ENCODE results near the gene PEX14.
"Not testable (repeated sequence)": the region's sequence is repeated elsewhere in the genome, so short reads cannot be mapped to it uniquely, and the experiment has no call there.

Gene PEX14

GRCh38 chr1:10474613-10475507 lies at the start of gene PEX14:
Gene PEX14 (plus strand): TSS chr1:10474950. CDS start chr1:10474967, 17 bp downstream.
- H3K27ac ChIP-seq (ENCODE audit: low read length) = peak within 1 kb of the TSS; percentile 30; the same call in 1 of the 2 replicates
- H3K27me3 ChIP-seq (ENCODE audit: low read depth, low read length) = no peaks in the 10 kb centered on the region
- peak within 1 kb of the TSS; percentile 94 for H3K4me2 ChIP-seq (ENCODE audit: low read length)
- peak within 1 kb of the TSS; percentile 70 for H3K9ac ChIP-seq (ENCODE audit: low read length)
- peaks cover 36% of the 10 kb centered on the region for H3K79me2 ChIP-seq (ENCODE audit: low read length)
- TF ChIP-seq EZH2phosphoT487 (IDR thresholded peaks at IDR 0.05; ENCODE audit: low read depth) (no peak), CTCF (IDR thresholded peaks at IDR 0.05; ENCODE audit: low read depth, low read length) (no peak)
- peaks cover 24% of the 10 kb centered on the region for H3K4me1 ChIP-seq (ENCODE audit: low read length)
- H4K20me1 ChIP-seq (ENCODE audit: insufficient read depth, low read length) = no peaks in the 10 kb centered on the region
- no peaks in the 10 kb centered on the region for H3K36me3 ChIP-seq (replicated peaks; ENCODE audit: low read depth, low read length)
- H2AFZ ChIP-seq (ENCODE audit: low read depth, low read length) = peak within 1 kb of the TSS; percentile 27; the same call in 1 of the 2 replicates
- H3K4me3 ChIP-seq (ENCODE audit: low read length) = peak within 1 kb of the TSS; percentile 98
- no peaks in the 10 kb centered on the region for H3K9me3 ChIP-seq (ENCODE audit: insufficient read depth, low read length)

- H3K36me3 ChIP-seq (replicated peaks; ENCODE audit: low read depth, low read length); H3K4me2 ChIP-seq (ENCODE audit: low read length); H4K20me1 ChIP-seq (ENCODE audit: insufficient read depth, low read length); H2AFZ ChIP-seq (ENCODE audit: low read depth, low read length); H3K9me3 ChIP-seq (ENCODE audit: insufficient read depth, low read length); H3K27ac ChIP-seq (ENCODE audit: low read length); H3K4me1 ChIP-seq (ENCODE audit: low read length); H3K27me3 ChIP-seq (ENCODE audit: low read depth, low read length); H3K9ac ChIP-seq (ENCODE audit: low read length); H3K4me3 ChIP-seq (ENCODE audit: low read length); H3K79me2 ChIP-seq (ENCODE audit: low read length): not testable (repeated sequence)
Measured at GRCh38 chr1:10425826-10426534, 48.8 kb upstream of the PEX14 start.

- H3K36me3 ChIP-seq (replicated peaks; ENCODE audit: low read depth, low read length); H3K27me3 ChIP-seq (ENCODE audit: low read depth, low read length); H3K9ac ChIP-seq (ENCODE audit: low read length); H3K4me3 ChIP-seq (ENCODE audit: low read length); H3K79me2 ChIP-seq (ENCODE audit: low read length); H3K4me2 ChIP-seq (ENCODE audit: low read length); H4K20me1 ChIP-seq (ENCODE audit: insufficient read depth, low read length); H2AFZ ChIP-seq (ENCODE audit: low read depth, low read length); H3K9me3 ChIP-seq (ENCODE audit: insufficient read depth, low read length); H3K27ac ChIP-seq (ENCODE audit: low read length): not testable (repeated sequence)
- peaks cover 10% of the 10 kb centered on the region for H3K4me1 ChIP-seq (ENCODE audit: low read length)
Measured at GRCh38 chr1:10426535-10426848, 48.3 kb upstream of the PEX14 start.

GRCh38 chr1:10428984-10429383 lies 45.8 kb upstream of the PEX14 start:
- Histone ChIP-seq H3K4me3 (ENCODE audit: low read length) (no peak overlapping the region), H3K9me3 (ENCODE audit: insufficient read depth, low read length) (no peaks in the 10 kb centered on the region), H3K27me3 (ENCODE audit: low read depth, low read length) (no peaks in the 10 kb centered on the region), H4K20me1 (ENCODE audit: insufficient read depth, low read length) (no peaks in the 10 kb centered on the region), H3K79me2 (ENCODE audit: low read length) (peaks cover 8% of the 10 kb centered on the region), H3K9ac (ENCODE audit: low read length) (no peak overlapping the region), H3K4me1 (ENCODE audit: low read length) (peaks cover 29% of the 10 kb centered on the region), H3K4me2 (ENCODE audit: low read length) (no peak overlapping the region), H3K27ac (ENCODE audit: low read length) (no peak overlapping the region), H2AFZ (ENCODE audit: low read depth, low read length) (no peak overlapping the region), H3K36me3 (replicated peaks; ENCODE audit: low read depth, low read length) (no peaks in the 10 kb centered on the region)
- no peak for TF ChIP-seq EZH2phosphoT487 (IDR thresholded peaks at IDR 0.05; ENCODE audit: low read depth)
- TF ChIP-seq CTCF (IDR thresholded peaks at IDR 0.05; ENCODE audit: low read depth, low read length) = no peak

- Histone ChIP-seq H3K27ac (ENCODE audit: low read length) (no peak overlapping the region), H3K9ac (ENCODE audit: low read length) (peak overlapping the region; percentile 82), H2AFZ (ENCODE audit: low read depth, low read length) (peak overlapping the region; percentile 28; the same call in 1 of the 2 replicates), H3K9me3 (ENCODE audit: insufficient read depth, low read length) (no peaks in the 10 kb centered on the region), H4K20me1 (ENCODE audit: insufficient read depth, low read length) (no peaks in the 10 kb centered on the region), H3K27me3 (ENCODE audit: low read depth, low read length) (no peaks in the 10 kb centered on the region), H3K4me3 (ENCODE audit: low read length) (peak overlapping the region; percentile 93), H3K4me1 (ENCODE audit: low read length) (peaks cover 33% of the 10 kb centered on the region), H3K36me3 (replicated peaks; ENCODE audit: low read depth, low read length) (no peaks in the 10 kb centered on the region), H3K4me2 (ENCODE audit: low read length) (peak overlapping the region; percentile 88), H3K79me2 (ENCODE audit: low read length) (peaks cover 8% of the 10 kb centered on the region)
- TF ChIP-seq EZH2phosphoT487 (IDR thresholded peaks at IDR 0.05; ENCODE audit: low read depth) (no peak), CTCF (IDR thresholded peaks at IDR 0.05; ENCODE audit: low read depth, low read length) (no peak)
Measured at GRCh38 chr1:10429868-10430215, 44.9 kb upstream of the PEX14 start.

Measured in OCI-LY3 (cell line).